Measurements from ENCODE around the gene INSM2.

Gene INSM2

DNA sequence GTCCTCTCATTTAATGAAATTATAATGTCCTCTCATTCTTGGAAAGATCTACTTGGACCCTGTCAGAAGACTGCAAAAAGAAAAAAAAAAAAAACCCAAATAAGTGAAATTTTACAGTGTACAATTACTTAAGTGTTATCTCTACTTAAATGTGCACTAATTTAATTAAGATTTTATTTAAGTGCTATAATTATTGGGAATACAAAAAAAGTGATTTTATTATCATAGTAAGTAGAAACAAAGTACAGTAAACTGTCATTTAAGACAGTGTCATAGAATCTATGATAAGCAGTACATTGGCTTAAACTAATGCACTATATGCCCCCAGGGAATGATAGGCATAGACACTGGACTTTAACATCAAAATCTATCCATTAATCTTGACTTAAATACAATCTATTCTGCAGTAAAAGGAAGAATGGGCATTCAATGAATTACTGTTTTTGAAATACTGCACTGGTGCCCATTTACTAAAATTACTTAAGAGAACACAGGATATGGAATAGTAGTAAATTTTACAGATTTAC lies 23.3 kb downstream of the INSM2 start:
- Histone ChIP-seq H3K4me1 (ENCODE audit: control insufficient read depth, insufficient read depth, low read length) (no peaks in the 10 kb centered on the region), H3K27me3 (ENCODE audit: control insufficient read depth, insufficient read depth, low read length) (no peaks in the 10 kb centered on the region), H3K4me3 (ENCODE audit: low read length) (no peak overlapping the region), H3K9ac (ENCODE audit: low read length) (no peak overlapping the region), H3K27ac (ENCODE audit: low read depth, low read length) (no peak overlapping the region), H3K36me3 (ENCODE audit: control insufficient read depth, insufficient read depth, low read length) (no peaks in the 10 kb centered on the region)

DNA sequence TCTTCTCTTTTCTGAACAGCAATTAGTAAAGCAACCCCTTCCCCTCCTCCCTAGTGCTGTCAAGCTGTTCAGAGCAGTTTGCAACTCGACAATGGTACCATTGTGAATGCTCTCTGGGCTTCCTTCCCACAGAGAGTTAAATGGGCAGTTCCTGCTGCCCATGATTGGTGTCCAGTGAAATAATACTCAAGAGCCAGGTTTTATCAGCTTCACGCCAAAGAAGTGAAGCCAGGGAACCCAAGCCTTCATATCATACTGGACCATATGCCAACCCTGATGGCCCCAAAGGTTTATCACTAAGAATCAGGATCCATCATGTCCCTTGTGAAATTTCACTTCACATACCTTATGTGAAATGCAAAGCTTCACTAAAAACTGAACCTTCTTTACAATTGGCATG lies 24.7 kb downstream of the INSM2 start:
- Histone ChIP-seq H3K9ac (ENCODE audit: low read length) (no peak overlapping the region), H3K27ac (ENCODE audit: low read depth, low read length) (no peak overlapping the region), H3K4me3 (ENCODE audit: low read length) (no peak overlapping the region), H3K36me3 (ENCODE audit: control insufficient read depth, insufficient read depth, low read length) (no peaks in the 10 kb centered on the region), H3K27me3 (ENCODE audit: control insufficient read depth, insufficient read depth, low read length) (no peaks in the 10 kb centered on the region), H3K4me1 (ENCODE audit: control insufficient read depth, insufficient read depth, low read length) (no peaks in the 10 kb centered on the region)

DNA sequence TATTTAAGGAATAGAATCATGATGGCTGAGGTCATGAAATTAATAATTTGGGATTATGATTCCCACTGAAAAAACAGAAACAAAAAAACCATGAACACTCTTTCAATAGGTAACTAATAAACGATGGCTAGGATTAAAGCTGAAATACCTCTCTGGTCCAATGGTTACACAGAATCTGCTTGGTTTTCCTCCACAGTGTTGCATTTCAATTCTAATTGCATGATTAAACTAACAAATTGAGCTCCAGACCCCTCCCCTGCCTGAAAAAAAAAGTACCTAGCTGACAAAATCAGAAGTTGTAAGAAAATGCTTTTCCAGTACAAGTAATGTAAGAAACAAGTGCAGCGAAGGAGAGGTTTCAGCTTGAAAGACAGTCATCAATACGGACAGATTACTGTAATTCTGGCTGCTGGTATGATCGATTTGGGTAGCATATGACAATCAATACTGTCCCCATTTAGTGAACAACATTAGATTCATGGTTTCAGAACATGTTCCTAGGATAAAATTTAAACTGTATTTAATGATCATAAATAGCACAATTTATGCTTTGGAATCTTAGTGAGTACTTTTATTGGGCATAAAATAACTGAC lies 32.0 kb downstream of the INSM2 start:
- H3K27ac ChIP-seq (ENCODE audit: low read depth, low read length), result no peak overlapping the region
- H3K36me3 ChIP-seq (ENCODE audit: control insufficient read depth, insufficient read depth, low read length), result no peaks in the 10 kb centered on the region
- no peak overlapping the region for H3K4me3 ChIP-seq (ENCODE audit: low read length)
- no peak overlapping the region for H3K9ac ChIP-seq (ENCODE audit: low read length)
- H3K4me1 ChIP-seq (ENCODE audit: control insufficient read depth, insufficient read depth, low read length), result no peaks in the 10 kb centered on the region
- H3K27me3 ChIP-seq (ENCODE audit: control insufficient read depth, insufficient read depth, low read length), result no peaks in the 10 kb centered on the region

GRCh38 chr14:35571598-35571997 lies 37.6 kb downstream of the INSM2 start:
- Histone ChIP-seq H3K4me1 (ENCODE audit: control insufficient read depth, insufficient read depth, low read length) (no peaks in the 10 kb centered on the region), H3K36me3 (ENCODE audit: control insufficient read depth, insufficient read depth, low read length) (no peaks in the 10 kb centered on the region), H3K4me3 (ENCODE audit: low read length) (no peak overlapping the region), H3K27me3 (ENCODE audit: control insufficient read depth, insufficient read depth, low read length) (no peaks in the 10 kb centered on the region), H3K9ac (ENCODE audit: low read length) (no peak overlapping the region), H3K27ac (ENCODE audit: low read depth, low read length) (no peak overlapping the region)

DNA sequence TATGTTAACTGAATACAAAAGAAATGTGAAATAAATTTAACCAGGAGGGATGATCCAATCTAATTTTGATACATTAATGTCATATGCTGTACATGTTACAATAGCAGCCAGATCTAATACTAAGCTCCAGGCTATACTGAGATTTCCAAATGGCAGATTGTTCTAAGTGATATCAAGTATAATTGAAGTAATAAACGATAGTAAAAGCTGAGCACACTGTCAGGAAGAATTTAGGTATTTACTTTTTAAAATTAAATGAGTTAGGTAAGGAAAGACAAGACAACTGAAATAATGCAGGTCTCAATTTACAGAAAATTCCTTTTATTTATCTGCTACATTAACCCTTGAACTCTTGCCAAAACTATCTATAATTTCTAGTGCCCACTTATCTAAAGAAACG lies 39.9 kb downstream of the INSM2 start:
- H3K36me3 ChIP-seq (ENCODE audit: control insufficient read depth, insufficient read depth, low read length), result no peaks in the 10 kb centered on the region
- H3K27me3 ChIP-seq (ENCODE audit: control insufficient read depth, insufficient read depth, low read length), result no peaks in the 10 kb centered on the region
- no peak overlapping the region for H3K27ac ChIP-seq (ENCODE audit: low read depth, low read length)
- no peaks in the 10 kb centered on the region for H3K4me1 ChIP-seq (ENCODE audit: control insufficient read depth, insufficient read depth, low read length)
- no peak overlapping the region for H3K4me3 ChIP-seq (ENCODE audit: low read length)
- H3K9ac ChIP-seq (ENCODE audit: low read length), result no peak overlapping the region

GRCh38 chr14:35576260-35576659 lies 42.3 kb downstream of the INSM2 start:
- Histone ChIP-seq H3K27me3 (ENCODE audit: control insufficient read depth, insufficient read depth, low read length) (no peaks in the 10 kb centered on the region), H3K36me3 (ENCODE audit: control insufficient read depth, insufficient read depth, low read length) (no peaks in the 10 kb centered on the region), H3K27ac (ENCODE audit: low read depth, low read length) (no peak overlapping the region), H3K4me3 (ENCODE audit: low read length) (no peak overlapping the region), H3K4me1 (ENCODE audit: control insufficient read depth, insufficient read depth, low read length) (no peaks in the 10 kb centered on the region), H3K9ac (ENCODE audit: low read length) (no peak overlapping the region)

DNA sequence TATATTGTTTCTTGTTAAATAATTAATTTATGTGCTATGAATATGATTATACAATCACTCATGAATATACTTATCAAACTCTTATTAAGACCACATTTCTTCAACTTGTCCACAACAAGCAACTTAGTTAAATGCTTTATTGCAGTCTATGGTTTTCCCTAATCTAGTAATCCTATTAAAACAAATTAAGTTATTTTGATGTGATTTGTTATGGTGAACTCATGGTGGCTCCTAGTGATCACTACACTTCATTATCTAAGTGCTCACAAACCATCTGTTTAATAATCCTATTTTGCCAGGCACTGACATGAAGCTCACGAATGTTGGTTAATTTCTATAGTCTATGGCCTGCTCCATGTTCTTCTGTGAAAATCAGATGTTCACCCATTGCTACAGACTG lies 42.9 kb downstream of the INSM2 start:
- no peaks in the 10 kb centered on the region for H3K4me1 ChIP-seq (ENCODE audit: control insufficient read depth, insufficient read depth, low read length)
- H3K27me3 ChIP-seq (ENCODE audit: control insufficient read depth, insufficient read depth, low read length), result no peaks in the 10 kb centered on the region
- no peak overlapping the region for H3K9ac ChIP-seq (ENCODE audit: low read length)
- no peak overlapping the region for H3K4me3 ChIP-seq (ENCODE audit: low read length)
- H3K27ac ChIP-seq (ENCODE audit: low read depth, low read length), result no peak overlapping the region
- H3K36me3 ChIP-seq (ENCODE audit: control insufficient read depth, insufficient read depth, low read length), result no peaks in the 10 kb centered on the region

- H3K27me3 ChIP-seq (ENCODE audit: control insufficient read depth, insufficient read depth, low read length), result no peaks in the 10 kb centered on the region
- H3K4me3 ChIP-seq (ENCODE audit: low read length), result no peak overlapping the region
- no peaks in the 10 kb centered on the region for H3K4me1 ChIP-seq (ENCODE audit: control insufficient read depth, insufficient read depth, low read length)
- no peaks in the 10 kb centered on the region for H3K36me3 ChIP-seq (ENCODE audit: control insufficient read depth, insufficient read depth, low read length)
- H3K9ac ChIP-seq (ENCODE audit: low read length), result no peak overlapping the region
- no peak overlapping the region for H3K27ac ChIP-seq (ENCODE audit: low read depth, low read length)
Observed at GRCh38 chr14:35578135-35578534, 44.2 kb downstream of the INSM2 start.

GRCh38 chr14:35578639-35579038 lies 44.7 kb downstream of the INSM2 start:
- Histone ChIP-seq H3K4me1 (ENCODE audit: control insufficient read depth, insufficient read depth, low read length) (no peaks in the 10 kb centered on the region), H3K27me3 (ENCODE audit: control insufficient read depth, insufficient read depth, low read length) (no peaks in the 10 kb centered on the region), H3K4me3 (ENCODE audit: low read length) (no peak overlapping the region), H3K27ac (ENCODE audit: low read depth, low read length) (no peak overlapping the region), H3K36me3 (ENCODE audit: control insufficient read depth, insufficient read depth, low read length) (no peaks in the 10 kb centered on the region), H3K9ac (ENCODE audit: low read length) (no peak overlapping the region)

Measured in rectal smooth muscle tissue (tissue), 1 donor.